ENCODE measurements around the gene ATP9B. TPM values are rescaled to one million over a fixed set of nuclear protein-coding genes. Genes with fewer than 3 reads are reported as not detected.

ATP9B gene
- total RNA-seq, 1 experiment from 2014 or later: 25.5 TPM

- no peaks in the 10 kb centered on the region for H3K27me3 Mint-ChIP-seq (ENCODE audit: insufficient read depth, unreplicated experiment)
- no peak for TF ChIP-seq CTCF (IDR thresholded peaks at IDR 0.05; ENCODE audit: unreplicated experiment)
- no peak overlapping the region for H3K27ac Mint-ChIP-seq (ENCODE audit: low read depth, unreplicated experiment)
- no peak overlapping the region for H3K4me3 Mint-ChIP-seq (ENCODE audit: unreplicated experiment)
- BruUV-seq (replicated peaks): no TSS peak
- ChIA-PET POLR2A (no interaction called here), CTCF (no interaction called here)
- intact Hi-C loops (cut with micrococcal nuclease): no loop called here
- no peak for DNase-seq (ENCODE audit: unreplicated experiment)
- no peaks in the 10 kb centered on the region for H3K9me3 Mint-ChIP-seq (ENCODE audit: unreplicated experiment)
- no peaks in the 10 kb centered on the region for H3K4me1 Mint-ChIP-seq (ENCODE audit: insufficient read depth, unreplicated experiment)
- peaks cover 10% of the 10 kb centered on the region for H3K36me3 Mint-ChIP-seq (ENCODE audit: insufficient read depth, unreplicated experiment)
Measured at GRCh38 chr18:79387615-79388014, 318.4 kb downstream of the ATP9B start.

- Mint-ChIP-seq H3K9me3 (ENCODE audit: unreplicated experiment) (no peaks in the 10 kb centered on the region), H3K36me3 (ENCODE audit: insufficient read depth, unreplicated experiment) (peaks cover 10% of the 10 kb centered on the region), H3K27me3 (ENCODE audit: insufficient read depth, unreplicated experiment) (no peaks in the 10 kb centered on the region), H3K27ac (ENCODE audit: low read depth, unreplicated experiment) (no peak overlapping the region), H3K4me1 (ENCODE audit: insufficient read depth, unreplicated experiment) (no peaks in the 10 kb centered on the region), H3K4me3 (ENCODE audit: unreplicated experiment) (no peak overlapping the region)
- DNase-seq (ENCODE audit: unreplicated experiment): no peak
- BruUV-seq (replicated peaks): no TSS peak
- no peak for TF ChIP-seq CTCF (IDR thresholded peaks at IDR 0.05; ENCODE audit: unreplicated experiment)
- ChIA-PET CTCF (no interaction called here), POLR2A (no interaction called here)
- intact Hi-C loops (cut with micrococcal nuclease): no loop called here
Measured at GRCh38 chr18:79388043-79388442, 318.8 kb downstream of the ATP9B start.

GRCh38 chr18:79389689-79390088 is 320.5 kb downstream of the ATP9B start:
- no TSS peak for BruUV-seq (replicated peaks)
- ChIA-PET CTCF (interaction anchor here (1.5 to 5.5 kb wide), 2 partner anchors 9 to 138 kb away, joined by 3 to 39 read pairs; no protein-coding TSS in a partner anchor), POLR2A (no interaction called here)
- TF ChIP-seq CTCF (IDR thresholded peaks at IDR 0.05; ENCODE audit: unreplicated experiment): no peak
- intact Hi-C loops (cut with micrococcal nuclease): no loop called here
- H3K4me1 Mint-ChIP-seq (ENCODE audit: insufficient read depth, unreplicated experiment): no peaks in the 10 kb centered on the region
- peaks cover 5% of the 10 kb centered on the region for H3K36me3 Mint-ChIP-seq (ENCODE audit: insufficient read depth, unreplicated experiment)
- no peak for DNase-seq (ENCODE audit: unreplicated experiment)
- H3K4me3 Mint-ChIP-seq (ENCODE audit: unreplicated experiment): no peak overlapping the region
- no peaks in the 10 kb centered on the region for H3K9me3 Mint-ChIP-seq (ENCODE audit: unreplicated experiment)
- no peaks in the 10 kb centered on the region for H3K27me3 Mint-ChIP-seq (ENCODE audit: insufficient read depth, unreplicated experiment)
- H3K27ac Mint-ChIP-seq (ENCODE audit: low read depth, unreplicated experiment): no peak overlapping the region

DNA sequence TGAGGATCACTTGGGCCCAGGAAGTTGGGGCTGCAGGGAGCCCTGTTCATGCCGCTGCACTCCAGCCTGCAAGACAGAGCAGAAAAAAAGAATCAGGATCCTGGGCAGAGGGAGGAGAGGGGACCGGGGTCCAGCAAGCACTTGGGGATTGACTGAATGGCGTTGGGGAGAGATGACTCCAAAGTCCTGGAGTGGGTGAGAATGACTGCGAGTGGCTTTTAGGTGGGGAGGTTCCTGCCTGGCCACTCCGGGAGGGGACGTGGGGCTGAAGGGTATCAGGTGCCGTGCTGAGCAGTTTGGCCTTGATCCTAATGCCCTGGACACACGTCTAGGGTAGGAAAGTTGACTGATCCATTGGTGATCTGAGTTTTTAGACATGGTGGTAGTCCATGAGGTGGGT is 323.0 kb downstream of the ATP9B start:
- no TSS peak for BruUV-seq (replicated peaks)
- ChIA-PET CTCF (interaction anchor here (0.7 to 5.5 kb wide), 2 partner anchors 11 to 571 kb away, joined by 3 to 39 read pairs; no protein-coding TSS in a partner anchor), POLR2A (no interaction called here)
- Mint-ChIP-seq H3K9me3 (ENCODE audit: unreplicated experiment) (no peaks in the 10 kb centered on the region), H3K27me3 (ENCODE audit: insufficient read depth, unreplicated experiment) (no peaks in the 10 kb centered on the region), H3K4me1 (ENCODE audit: insufficient read depth, unreplicated experiment) (no peaks in the 10 kb centered on the region), H3K4me3 (ENCODE audit: unreplicated experiment) (no peak overlapping the region), H3K27ac (ENCODE audit: low read depth, unreplicated experiment) (no peak overlapping the region), H3K36me3 (ENCODE audit: insufficient read depth, unreplicated experiment) (peaks cover 4% of the 10 kb centered on the region)
- no peak for DNase-seq (ENCODE audit: unreplicated experiment)
- TF ChIP-seq CTCF (IDR thresholded peaks at IDR 0.05; ENCODE audit: unreplicated experiment): no peak
- intact Hi-C loops (cut with micrococcal nuclease): no loop called here
